HG03045 (cell line): ENCODE data around the gene PLXNB1.
"Not testable (repeated sequence)": the region's sequence is repeated elsewhere in the genome, so short reads cannot be mapped to it uniquely, and the experiment has no call there.

Source experiments
- ATAC-seq: cut with Tn5 transposase; IDR thresholded peaks from one replicate; pipeline ENCODE4 v1.9.1; 2021; ENCODE audit warnings: mild to moderate bottlenecking, moderate library complexity; ENCODE audit not compliant: unreplicated experiment

PLXNB1 gene

GRCh38 chr3:48429960-48430707, at the start of gene PLXNB1:
TSS of gene PLXNB1 (minus strand) at chr3:48430086. CDS start at chr3:48424611, 5,475 bp downstream.
- no peak for ATAC-seq

DNA sequence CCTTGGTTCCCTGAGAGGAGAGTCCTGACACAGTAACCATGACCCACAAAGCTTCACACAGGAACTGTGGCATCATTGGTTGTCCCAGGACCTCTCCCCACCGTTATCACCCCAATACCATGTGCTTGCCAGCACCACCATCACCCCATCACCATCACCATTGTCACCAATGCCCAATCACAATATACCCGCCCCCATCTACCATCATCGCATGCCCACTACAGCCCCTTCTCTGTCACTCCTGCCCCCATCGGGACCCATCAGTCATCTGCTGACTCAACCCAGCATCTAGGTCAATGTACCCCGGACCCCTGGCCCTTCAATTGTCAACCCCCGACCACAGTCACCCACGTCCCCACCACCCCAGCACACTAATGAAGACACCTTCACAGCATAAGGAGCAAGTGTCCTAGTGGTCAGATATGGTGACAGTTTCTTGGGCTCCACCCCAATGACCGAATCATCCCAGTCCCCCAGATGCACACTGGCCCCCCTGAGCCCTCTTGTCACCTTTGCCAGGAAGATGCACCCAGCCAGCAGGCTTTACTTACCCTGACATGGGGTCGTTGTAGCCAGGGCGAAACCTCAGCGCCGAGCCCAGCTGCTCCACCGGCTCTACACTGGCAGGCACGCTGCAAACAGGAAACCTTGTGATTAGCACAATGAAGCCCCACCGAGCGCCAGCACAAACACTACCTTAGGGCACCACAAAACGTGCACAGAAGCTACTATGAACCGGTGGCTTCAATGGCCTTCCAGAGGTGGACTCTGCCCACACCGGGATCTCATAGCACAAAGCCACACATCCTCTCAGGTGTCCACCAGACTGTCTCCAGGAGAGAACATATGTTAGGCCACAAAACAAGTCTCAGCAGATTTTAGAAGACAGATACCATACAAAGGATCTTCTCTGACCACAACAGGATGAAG, 49.0 kb upstream of the PLXNB1 start:
- no peak for ATAC-seq

DNA sequence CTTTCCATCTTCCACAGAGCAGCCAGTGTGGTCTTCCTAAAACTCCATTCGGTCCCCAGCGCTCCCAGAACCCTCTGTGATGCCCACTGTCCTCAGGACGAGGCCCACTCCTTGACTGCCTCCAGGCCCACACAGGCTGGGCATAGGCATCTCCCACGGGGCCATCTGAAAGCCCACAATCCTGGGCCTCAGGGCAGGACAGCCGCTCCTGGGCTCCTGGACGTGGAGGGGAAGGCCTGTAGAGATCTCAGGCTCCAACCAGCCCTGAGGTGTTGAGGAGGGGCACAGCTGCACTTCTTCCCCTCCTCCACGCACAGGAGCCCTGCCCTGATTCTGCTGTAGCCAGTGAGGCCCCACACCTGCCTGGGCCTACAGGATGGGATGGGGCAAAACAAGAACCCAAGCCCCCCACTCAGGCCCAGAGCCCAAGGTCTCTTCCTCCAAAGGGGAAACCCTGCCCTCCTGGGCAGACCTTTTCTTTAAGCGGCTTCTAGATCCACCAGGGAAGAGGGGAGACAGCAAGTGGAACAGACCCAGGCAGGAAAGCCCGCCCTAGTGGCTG, 48.2 kb upstream of the PLXNB1 start:
- no peak for ATAC-seq

- no peak for ATAC-seq
Measured at GRCh38 chr3:48476426-48477053, 46.7 kb upstream of the PLXNB1 start.

GRCh38 chr3:48475188-48475587, 45.3 kb upstream of the PLXNB1 start:
- no peak for ATAC-seq

DNA sequence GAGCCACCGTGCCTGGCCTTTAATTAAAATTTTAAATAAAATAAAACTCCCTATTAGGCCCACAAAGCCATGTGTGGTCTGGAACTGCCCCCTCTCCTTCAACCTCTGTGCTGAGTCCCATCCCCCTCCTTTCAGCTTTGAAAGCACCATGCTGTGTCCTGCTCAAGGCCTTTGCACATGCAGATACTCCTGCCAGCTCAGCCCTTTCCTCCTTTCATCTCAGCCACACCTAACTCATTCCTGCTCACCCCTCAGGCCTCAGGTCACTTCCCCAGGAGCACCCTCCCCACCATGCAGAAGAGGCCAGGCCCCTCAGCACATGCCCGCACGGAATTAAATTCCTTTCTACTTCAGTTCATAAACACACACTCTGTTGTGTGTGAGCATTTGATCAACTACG, 44.7 kb upstream of the PLXNB1 start:
- no peak for ATAC-seq

- not testable (repeated sequence) for ATAC-seq
Measured at GRCh38 chr3:48474031-48474430, 44.1 kb upstream of the PLXNB1 start.

- no peak for ATAC-seq
Measured at GRCh38 chr3:48473617-48473952, 43.7 kb upstream of the PLXNB1 start.

DNA sequence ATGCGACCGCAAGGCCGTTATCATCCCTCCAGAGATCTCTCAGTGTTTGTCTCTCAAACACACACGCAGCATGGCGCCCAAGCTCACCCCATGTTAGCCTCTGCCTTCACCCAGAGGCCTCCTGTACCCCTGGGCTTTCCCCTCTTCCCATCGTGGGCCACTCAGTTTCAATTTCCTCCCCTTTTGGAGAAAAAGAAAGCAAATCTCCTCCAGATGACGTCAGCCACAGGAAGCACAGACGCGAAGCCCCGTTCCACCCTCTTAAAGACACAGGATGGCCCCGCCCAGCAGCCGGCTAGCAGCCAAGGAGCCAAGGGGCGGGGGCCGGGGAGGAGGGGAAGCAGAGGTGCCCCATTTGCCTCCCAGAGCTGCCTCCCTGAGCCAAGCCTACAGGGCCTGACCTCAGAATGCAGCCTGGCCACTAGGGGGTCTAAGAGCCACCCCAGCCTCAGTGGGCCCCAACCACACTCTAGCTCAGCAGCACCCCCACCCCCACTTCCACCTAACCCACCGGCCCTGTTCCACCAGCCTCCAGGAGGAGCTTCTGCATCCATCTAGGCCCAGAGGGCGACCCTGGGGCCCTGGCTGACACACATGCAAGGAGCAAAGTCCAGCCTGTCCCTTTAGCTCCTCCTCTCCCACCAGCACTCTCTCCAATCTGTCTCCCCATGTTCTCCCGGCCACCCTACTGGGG, 43.2 kb upstream of the PLXNB1 start:
- ATAC-seq: peak; percentile 71

DNA sequence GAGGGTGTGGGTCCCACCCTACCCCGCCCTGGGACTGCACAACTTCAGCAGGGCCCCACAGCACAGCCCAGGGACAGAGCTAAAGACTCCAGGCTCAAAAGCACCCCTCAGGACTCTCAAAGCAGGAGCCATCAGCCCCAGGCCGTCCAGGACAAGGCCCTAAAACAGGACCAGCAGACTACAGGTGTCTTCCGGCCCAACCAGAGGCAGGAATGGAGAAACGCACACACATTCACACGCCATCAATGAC, 42.7 kb upstream of the PLXNB1 start:
- no peak for ATAC-seq

DNA sequence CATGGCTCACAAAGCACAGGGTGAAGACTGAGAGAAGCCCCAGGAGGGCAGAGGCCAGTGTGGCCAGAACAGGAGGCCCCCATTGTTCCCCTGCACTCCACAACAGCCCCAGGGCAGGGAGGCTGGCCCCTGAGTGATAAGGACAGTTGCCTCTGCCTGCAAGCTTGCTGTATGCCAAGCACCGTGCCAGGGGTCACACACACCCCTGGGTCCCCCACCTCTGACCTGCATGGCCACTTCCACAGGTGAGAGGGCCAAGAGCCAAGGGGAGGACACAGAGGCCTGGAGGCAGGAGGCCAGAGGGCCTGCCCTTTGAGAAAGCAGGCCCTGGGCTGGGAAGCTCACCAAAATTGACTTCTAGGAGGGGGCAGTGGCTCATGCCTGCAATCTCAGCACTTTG, 40.4 kb upstream of the PLXNB1 start:
- no peak for ATAC-seq

DNA sequence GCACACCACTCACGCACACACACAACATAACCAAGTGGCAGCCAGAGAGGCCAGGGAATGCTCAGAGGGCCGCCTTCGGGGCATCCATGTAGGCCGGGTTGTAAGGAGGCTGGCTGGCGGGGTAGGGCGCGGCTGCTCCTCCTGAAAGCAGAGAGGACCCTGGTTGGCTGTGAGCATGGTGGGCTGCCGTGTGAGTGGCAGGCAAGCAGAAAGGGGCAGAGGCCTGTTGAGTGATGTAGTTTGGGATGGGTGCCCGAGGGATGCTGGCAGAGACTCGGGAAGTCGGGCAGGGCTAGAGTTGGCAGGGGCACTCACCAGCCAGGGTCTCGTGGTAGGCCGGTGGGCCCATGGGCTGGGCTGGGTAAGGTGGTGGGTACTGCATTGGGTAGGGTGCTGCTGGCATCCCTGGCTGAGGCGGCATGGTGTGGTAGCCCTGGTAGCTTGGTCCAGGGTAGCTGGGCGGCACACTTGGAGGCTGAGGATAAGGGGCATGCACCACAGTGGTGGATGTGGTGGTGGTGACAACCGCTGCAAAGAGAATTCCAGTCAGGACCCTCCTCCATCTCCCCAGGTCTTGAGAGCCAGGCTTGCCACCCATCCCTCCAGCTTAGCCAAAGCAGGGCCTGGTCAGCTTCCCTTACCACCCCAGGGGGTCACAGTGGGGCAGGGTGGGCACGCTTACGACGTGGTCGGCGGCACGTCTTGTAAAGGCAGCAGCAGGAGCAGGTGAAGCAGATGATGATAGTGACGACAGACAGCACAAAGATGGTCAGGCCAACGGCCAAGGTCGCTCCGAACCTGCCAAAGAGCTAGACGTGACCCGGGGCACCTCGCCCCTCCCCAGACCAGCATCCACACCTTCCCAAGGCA, 39.4 kb upstream of the PLXNB1 start:
- no peak for ATAC-seq

- ATAC-seq: no peak
Measured at GRCh38 chr3:48468329-48468731, 38.4 kb upstream of the PLXNB1 start.

DNA sequence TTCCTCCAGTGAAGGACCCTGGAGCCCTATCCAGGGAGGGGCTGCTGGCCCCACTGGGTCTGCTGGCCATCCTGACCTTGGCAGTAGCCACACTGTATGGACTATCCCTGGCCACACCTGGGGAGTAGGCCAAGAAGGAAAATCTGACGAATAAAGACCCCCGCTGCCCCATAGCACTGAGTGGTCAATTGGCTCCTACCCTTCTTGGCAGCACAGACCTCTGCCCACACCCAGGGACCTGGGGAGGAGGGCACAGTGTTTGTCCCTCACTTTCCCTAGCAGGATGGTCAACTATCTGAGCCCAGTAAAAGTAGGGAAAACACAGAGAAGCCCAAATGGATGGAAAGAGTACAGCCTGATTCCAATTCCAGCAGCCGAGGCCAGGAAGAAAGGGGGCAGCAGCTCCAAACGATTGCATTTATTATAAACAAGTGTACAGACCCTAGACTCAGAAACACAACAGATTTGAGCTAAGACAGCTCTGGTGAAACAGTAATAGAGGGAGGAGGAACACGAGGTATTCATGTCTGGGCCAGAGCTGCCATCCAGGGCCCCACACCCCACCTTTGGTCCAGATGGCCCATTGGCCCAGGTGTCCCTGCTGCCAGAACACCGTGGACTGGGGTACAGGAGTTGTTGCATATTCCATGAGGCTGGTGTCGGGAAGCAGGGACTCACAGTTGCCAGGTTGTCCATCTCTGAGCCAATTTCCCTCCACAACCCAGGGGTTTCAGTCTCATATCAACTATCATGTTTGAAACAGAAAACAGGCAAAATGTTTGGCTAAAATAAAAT, 37.8 kb upstream of the PLXNB1 start:
- ATAC-seq: no peak

GRCh38 chr3:48467110-48467454, 37.2 kb upstream of the PLXNB1 start:
- no peak for ATAC-seq

GRCh38 chr3:48466386-48467109, 36.7 kb upstream of the PLXNB1 start:
- no peak for ATAC-seq

- peak; percentile 70 for ATAC-seq
Measured at GRCh38 chr3:48465531-48466378, 35.9 kb upstream of the PLXNB1 start.

DNA sequence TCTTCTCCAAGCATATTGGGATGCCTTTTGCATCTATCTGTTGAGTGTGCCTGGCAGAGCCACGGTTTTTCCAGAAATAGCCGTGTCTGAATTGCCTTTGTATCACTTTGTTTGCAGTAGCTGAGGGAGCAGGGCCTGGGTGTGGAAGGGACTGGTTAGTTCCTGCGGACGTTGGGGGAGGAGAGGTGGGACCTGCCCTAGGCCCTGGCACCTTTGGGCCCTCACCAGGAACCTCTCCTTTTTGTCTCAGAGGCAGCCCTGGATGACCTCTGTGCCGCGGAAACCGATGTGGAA, 35.3 kb upstream of the PLXNB1 start:
- no peak for ATAC-seq
